Stimulated activated memory B cell treated with anti-CD40 and anti-IgM and Interleukin-4, amounts not matched to agents 10 μg/mL and 1 μg/mL and 100 μg/mL, for 72 hours (primary cell): ENCODE data around the gene TNC.

Experiments used
- ATAC-seq: fragments of 150-1000 bp; cut with Tn5 transposase; 2 replicates; pipeline ENCODE4 v1.10.0; 2021
- H3K27ac Mint-ChIP-seq: one replicate; pipeline ENCODE4 v1.8.0; 2022; ENCODE audit warnings: mild to moderate bottlenecking, mixed read lengths
- H3K27me3 Mint-ChIP-seq: one replicate; pipeline ENCODE4 v1.8.0; 2022; ENCODE audit warnings: mixed read lengths
- H3K36me3 Mint-ChIP-seq: one replicate; pipeline ENCODE4 v1.8.0; 2022; ENCODE audit warnings: mixed read lengths
- H3K4me1 Mint-ChIP-seq: one replicate; pipeline ENCODE4 v1.8.0; 2022; ENCODE audit warnings: mixed read lengths
- H3K4me3 Mint-ChIP-seq: one replicate; pipeline ENCODE4 v1.8.0; 2022; ENCODE audit warnings: mild to moderate bottlenecking, moderate library complexity, mixed read lengths
- H3K9me3 Mint-ChIP-seq: one replicate; pipeline ENCODE4 v1.8.0; 2022; ENCODE audit warnings: mixed read lengths

Gene TNC

DNA sequence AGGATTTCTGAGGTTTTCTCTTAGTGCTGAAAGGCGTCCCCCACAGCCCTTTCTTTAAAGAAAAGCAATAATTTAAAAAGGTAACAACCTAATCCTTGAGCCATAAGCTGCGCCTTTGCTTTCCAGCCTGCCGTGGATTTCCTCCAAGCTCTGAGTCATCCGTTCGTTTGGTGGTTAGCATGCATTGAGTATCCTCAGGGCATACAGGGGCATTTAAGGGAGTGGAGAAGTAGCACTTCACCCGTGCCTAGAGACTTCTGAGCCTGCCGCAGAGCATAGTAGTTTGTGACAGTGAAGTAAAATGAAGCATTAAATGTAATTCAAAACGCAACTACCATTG is 892 bp upstream of the TNC start:
- Mint-ChIP-seq H3K27me3 (peaks cover 86% of the 10 kb centered on the region), H3K4me1 (peaks cover 11% of the 10 kb centered on the region), H3K27ac (no peak overlapping the region), H3K4me3 (no peak overlapping the region), H3K9me3 (no peaks in the 10 kb centered on the region), H3K36me3 (no peaks in the 10 kb centered on the region)
- ATAC-seq = no peak

- peaks cover 82% of the 10 kb centered on the region for H3K27me3 Mint-ChIP-seq
- no peak overlapping the region for H3K4me3 Mint-ChIP-seq
- H3K4me1 Mint-ChIP-seq = peaks cover 11% of the 10 kb centered on the region
- no peaks in the 10 kb centered on the region for H3K9me3 Mint-ChIP-seq
- H3K27ac Mint-ChIP-seq = no peak overlapping the region
- H3K36me3 Mint-ChIP-seq = no peaks in the 10 kb centered on the region
- ATAC-seq = no peak
Measured at GRCh38 chr9:115116421-115117284, 1.3 kb downstream of the TNC start.

DNA sequence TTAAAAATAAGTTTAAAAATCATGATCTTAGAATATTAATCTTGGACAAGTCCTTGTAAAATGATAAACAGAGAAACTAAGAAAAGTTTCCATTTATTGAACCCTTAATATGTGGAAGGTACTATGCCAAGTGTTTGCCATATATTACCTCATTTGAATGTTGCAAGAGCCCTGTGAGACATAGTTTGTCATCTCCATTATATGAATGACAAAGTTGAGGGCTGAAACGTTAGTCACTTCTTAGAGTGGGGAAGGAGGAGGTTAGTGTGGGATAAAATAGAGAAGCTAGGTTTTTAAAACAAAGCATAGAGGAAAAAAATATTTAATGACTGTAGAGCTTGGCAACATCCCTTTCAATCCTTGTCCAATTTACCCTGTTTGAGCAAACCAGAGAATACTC is 2.0 kb downstream of the TNC start:
- Mint-ChIP-seq H3K27me3 (peaks cover 75% of the 10 kb centered on the region), H3K4me3 (no peak overlapping the region), H3K36me3 (no peaks in the 10 kb centered on the region), H3K4me1 (peaks cover 11% of the 10 kb centered on the region), H3K27ac (no peak overlapping the region), H3K9me3 (no peaks in the 10 kb centered on the region)
- no peak for ATAC-seq

DNA sequence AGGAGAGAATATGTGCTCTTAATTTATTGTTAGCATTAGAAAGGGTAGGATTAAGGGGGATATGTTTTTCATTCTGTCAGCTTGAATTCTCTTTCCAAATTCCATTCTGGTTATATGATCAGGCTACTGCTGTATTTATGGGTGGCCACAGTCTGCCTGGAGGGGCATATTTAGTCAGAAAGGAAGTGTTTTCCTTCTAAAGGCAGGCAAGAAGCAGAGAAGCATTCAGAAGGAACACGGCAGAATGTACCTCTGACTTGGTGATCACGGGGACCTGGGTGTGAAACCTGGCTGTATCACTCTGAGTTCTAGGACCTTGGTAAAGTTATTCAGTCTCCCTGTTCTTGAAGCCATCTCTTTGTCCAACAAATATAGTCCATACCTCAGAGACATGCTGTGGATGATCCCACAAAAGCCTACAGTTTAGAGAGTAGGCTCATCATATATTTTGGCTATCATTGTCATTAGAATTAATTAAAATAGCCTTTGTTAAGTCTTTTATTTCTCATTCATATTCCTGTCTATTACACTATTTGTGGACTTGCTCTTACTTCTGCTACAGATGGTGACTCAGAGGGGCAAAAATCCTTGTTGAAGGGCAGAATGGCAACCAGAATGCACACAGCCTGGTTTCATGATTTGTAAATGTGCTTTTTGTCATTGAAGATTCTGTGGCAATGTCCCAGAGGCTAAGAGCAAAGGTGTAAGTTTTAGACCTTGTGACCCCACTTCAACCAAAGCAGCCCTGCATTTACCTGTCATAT is 2.7 kb downstream of the TNC start:
- no peak overlapping the region for H3K4me3 Mint-ChIP-seq
- H3K27ac Mint-ChIP-seq = no peak overlapping the region
- no peaks in the 10 kb centered on the region for H3K36me3 Mint-ChIP-seq
- peaks cover 72% of the 10 kb centered on the region for H3K27me3 Mint-ChIP-seq
- ATAC-seq = no peak
- H3K4me1 Mint-ChIP-seq = peaks cover 11% of the 10 kb centered on the region
- no peaks in the 10 kb centered on the region for H3K9me3 Mint-ChIP-seq

GRCh38 chr9:115114546-115114945 is 3.4 kb downstream of the TNC start:
- Mint-ChIP-seq H3K4me1 (peaks cover 11% of the 10 kb centered on the region), H3K9me3 (no peaks in the 10 kb centered on the region), H3K36me3 (no peaks in the 10 kb centered on the region), H3K27me3 (peaks cover 72% of the 10 kb centered on the region), H3K27ac (no peak overlapping the region), H3K4me3 (no peak overlapping the region)
- ATAC-seq = no peak

- Mint-ChIP-seq H3K4me1 (peaks cover 11% of the 10 kb centered on the region), H3K27me3 (peaks cover 70% of the 10 kb centered on the region), H3K9me3 (no peaks in the 10 kb centered on the region), H3K4me3 (no peak overlapping the region), H3K27ac (no peak overlapping the region), H3K36me3 (no peaks in the 10 kb centered on the region)
- ATAC-seq = no peak
Measured at GRCh38 chr9:115114084-115114483, 3.9 kb downstream of the TNC start.

- no peak overlapping the region for H3K4me3 Mint-ChIP-seq
- H3K27me3 Mint-ChIP-seq = peaks cover 51% of the 10 kb centered on the region
- H3K9me3 Mint-ChIP-seq = no peaks in the 10 kb centered on the region
- ATAC-seq = no peak
- H3K4me1 Mint-ChIP-seq = no peaks in the 10 kb centered on the region
- H3K36me3 Mint-ChIP-seq = no peaks in the 10 kb centered on the region
- H3K27ac Mint-ChIP-seq = no peak overlapping the region
Measured at GRCh38 chr9:115111874-115112273, 6.1 kb downstream of the TNC start.

GRCh38 chr9:115109486-115109885 is 8.5 kb downstream of the TNC start:
- Mint-ChIP-seq H3K4me3 (no peak overlapping the region), H3K9me3 (no peaks in the 10 kb centered on the region), H3K27ac (no peak overlapping the region), H3K4me1 (peaks cover 9% of the 10 kb centered on the region), H3K36me3 (no peaks in the 10 kb centered on the region), H3K27me3 (peaks cover 34% of the 10 kb centered on the region)
- no peak for ATAC-seq

GRCh38 chr9:115107701-115108100 is 10.3 kb downstream of the TNC start:
- H3K4me3 Mint-ChIP-seq = no peak overlapping the region
- no peaks in the 10 kb centered on the region for H3K36me3 Mint-ChIP-seq
- no peaks in the 10 kb centered on the region for H3K9me3 Mint-ChIP-seq
- peaks cover 9% of the 10 kb centered on the region for H3K4me1 Mint-ChIP-seq
- H3K27me3 Mint-ChIP-seq = peaks cover 34% of the 10 kb centered on the region
- H3K27ac Mint-ChIP-seq = no peak overlapping the region
- no peak for ATAC-seq

- Mint-ChIP-seq H3K4me3 (no peak overlapping the region), H3K9me3 (no peaks in the 10 kb centered on the region), H3K27ac (no peak overlapping the region), H3K27me3 (peaks cover 28% of the 10 kb centered on the region), H3K36me3 (no peaks in the 10 kb centered on the region), H3K4me1 (peaks cover 9% of the 10 kb centered on the region)
- ATAC-seq = no peak
Measured at GRCh38 chr9:115106642-115107041, 11.3 kb downstream of the TNC start.

GRCh38 chr9:115106001-115106400 is 12.0 kb downstream of the TNC start:
- Mint-ChIP-seq H3K36me3 (no peaks in the 10 kb centered on the region), H3K4me3 (no peak overlapping the region), H3K27me3 (peaks cover 28% of the 10 kb centered on the region), H3K4me1 (peaks cover 9% of the 10 kb centered on the region), H3K27ac (no peak overlapping the region), H3K9me3 (no peaks in the 10 kb centered on the region)
- no peak for ATAC-seq

GRCh38 chr9:115104908-115105307 is 13.0 kb downstream of the TNC start:
- Mint-ChIP-seq H3K9me3 (no peaks in the 10 kb centered on the region), H3K27me3 (peaks cover 23% of the 10 kb centered on the region), H3K27ac (no peak overlapping the region), H3K4me1 (peaks cover 9% of the 10 kb centered on the region), H3K36me3 (no peaks in the 10 kb centered on the region), H3K4me3 (no peak overlapping the region)
- no peak for ATAC-seq

DNA sequence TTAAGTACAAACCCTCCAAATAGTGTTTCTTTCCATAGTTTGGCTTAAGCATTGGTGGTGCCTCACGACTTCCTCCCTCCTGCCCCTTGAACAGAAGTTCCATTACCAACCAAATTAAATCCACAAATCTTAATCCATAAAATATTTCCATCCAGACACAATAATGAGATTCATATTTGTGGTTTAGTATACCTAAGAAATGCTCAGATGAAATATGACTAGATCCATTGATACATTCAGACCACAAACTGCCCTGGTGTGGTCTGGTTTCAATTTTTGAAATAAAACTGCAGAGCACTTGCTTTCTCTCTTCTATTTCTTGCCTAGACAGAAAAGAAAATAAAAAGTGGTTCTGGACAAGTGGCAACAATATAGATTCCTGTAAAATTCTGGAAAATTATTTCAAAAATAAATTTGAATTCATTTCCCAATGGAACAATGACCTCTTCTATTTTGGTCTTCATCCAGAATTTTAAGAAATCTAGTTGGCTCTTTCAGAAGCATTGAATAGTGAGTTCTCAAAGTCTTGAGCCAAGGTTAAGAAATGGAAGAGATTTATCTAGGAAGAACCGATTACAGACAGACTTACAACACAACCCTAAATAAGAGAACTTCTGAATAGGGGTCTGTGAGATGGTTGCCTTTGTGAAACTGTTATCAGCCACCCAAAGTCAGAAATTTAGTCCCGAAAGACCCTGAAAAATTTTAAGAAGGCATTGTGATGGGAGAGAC is 14.0 kb downstream of the TNC start:
- H3K27me3 Mint-ChIP-seq = peaks cover 18% of the 10 kb centered on the region
- H3K36me3 Mint-ChIP-seq = no peaks in the 10 kb centered on the region
- H3K4me1 Mint-ChIP-seq = peaks cover 9% of the 10 kb centered on the region
- H3K27ac Mint-ChIP-seq = no peak overlapping the region
- no peak overlapping the region for H3K4me3 Mint-ChIP-seq
- no peak for ATAC-seq
- H3K9me3 Mint-ChIP-seq = no peaks in the 10 kb centered on the region

DNA sequence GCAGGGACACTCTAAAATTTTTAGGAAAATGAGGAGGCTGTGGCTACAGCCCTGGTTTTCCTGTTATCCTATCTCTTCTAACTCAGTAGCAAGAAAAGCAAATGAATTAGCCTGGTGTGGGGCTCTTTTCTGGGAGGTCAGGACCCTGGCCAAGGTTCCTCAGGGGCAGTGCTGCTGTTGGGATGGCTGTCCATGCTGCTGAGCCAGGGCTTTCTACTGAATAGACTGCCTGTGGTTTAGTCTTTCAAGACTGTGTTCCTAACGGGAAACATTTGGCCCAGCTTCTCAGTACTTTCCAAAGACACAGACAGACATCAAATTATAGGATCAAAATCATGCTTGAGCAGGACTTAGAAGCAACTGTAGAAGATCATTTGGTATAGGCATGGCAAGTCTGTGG is 18.1 kb downstream of the TNC start:
- H3K27ac Mint-ChIP-seq = no peak overlapping the region
- H3K36me3 Mint-ChIP-seq = no peaks in the 10 kb centered on the region
- peaks cover 33% of the 10 kb centered on the region for H3K27me3 Mint-ChIP-seq
- H3K9me3 Mint-ChIP-seq = no peaks in the 10 kb centered on the region
- no peak overlapping the region for H3K4me3 Mint-ChIP-seq
- no peak for ATAC-seq
- no peaks in the 10 kb centered on the region for H3K4me1 Mint-ChIP-seq

DNA sequence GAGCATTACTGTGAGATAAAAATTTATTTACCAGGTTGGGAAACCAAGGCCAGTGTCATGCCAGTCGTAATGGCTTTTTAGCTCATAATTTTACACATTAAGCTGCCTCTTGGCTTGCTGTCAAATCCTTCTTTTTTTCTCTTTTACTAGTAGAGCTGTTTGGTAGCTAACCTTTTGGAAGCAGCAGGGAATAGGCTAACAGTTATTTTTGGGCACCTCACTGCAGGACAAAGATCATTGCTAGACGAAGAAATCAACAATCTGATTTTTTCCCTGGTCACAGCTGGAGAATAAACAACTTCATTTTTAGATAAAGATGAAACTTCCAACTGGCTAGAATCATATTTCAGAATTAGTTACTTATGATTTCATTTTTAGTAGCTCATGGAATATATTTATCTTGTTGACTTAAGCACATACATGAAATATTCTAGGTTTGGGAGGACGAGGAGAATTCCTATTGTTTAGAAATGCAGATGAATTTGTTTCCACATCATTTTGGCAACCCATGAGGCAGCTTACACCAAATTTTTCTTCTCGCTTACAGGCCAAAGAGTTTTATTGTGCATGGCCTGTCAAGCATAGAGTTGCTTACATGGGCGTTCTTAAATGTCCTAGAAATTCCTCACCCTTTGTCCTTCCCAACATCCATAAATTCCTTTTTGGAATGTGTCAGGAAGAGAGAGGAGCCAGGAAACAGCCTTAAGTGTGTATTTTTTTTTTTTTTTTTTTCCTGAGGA is 19.6 kb downstream of the TNC start:
- no peak overlapping the region for H3K27ac Mint-ChIP-seq
- no peaks in the 10 kb centered on the region for H3K9me3 Mint-ChIP-seq
- H3K4me3 Mint-ChIP-seq = no peak overlapping the region
- H3K36me3 Mint-ChIP-seq = no peaks in the 10 kb centered on the region
- peaks cover 26% of the 10 kb centered on the region for H3K27me3 Mint-ChIP-seq
- ATAC-seq = no peak
- no peaks in the 10 kb centered on the region for H3K4me1 Mint-ChIP-seq
